D721Med (cell line): Measurements from ENCODE around the gene RHBDL2.

Source experiments
- DNase-seq: peaks from one replicate; pipeline ENCODE4 v3.0.0; 2011; ENCODE audit warnings: low spot score; ENCODE audit not compliant: insufficient read length
- FAIRE-seq: peaks from 2 replicates; lab custom pipeline; 2011; peaks lifted over from hg19 to GRCh38; lab: Jason Lieb, UNC
- CTCF ChIP-seq: IDR thresholded peaks from 2 replicates; pipeline ENCODE4 v1.5.1; 2012; ENCODE audit warnings: mild to moderate bottlenecking, control low read depth; ENCODE audit not compliant: insufficient read depth; ENCODE audit errors: missing control alignments

The RHBDL2 gene

GRCh38 chr1:38929054-38929453 is 12.6 kb downstream of the RHBDL2 start:
- FAIRE-seq (no peak), DNase-seq (no peak)
- TF ChIP-seq CTCF, result no peak

DNA sequence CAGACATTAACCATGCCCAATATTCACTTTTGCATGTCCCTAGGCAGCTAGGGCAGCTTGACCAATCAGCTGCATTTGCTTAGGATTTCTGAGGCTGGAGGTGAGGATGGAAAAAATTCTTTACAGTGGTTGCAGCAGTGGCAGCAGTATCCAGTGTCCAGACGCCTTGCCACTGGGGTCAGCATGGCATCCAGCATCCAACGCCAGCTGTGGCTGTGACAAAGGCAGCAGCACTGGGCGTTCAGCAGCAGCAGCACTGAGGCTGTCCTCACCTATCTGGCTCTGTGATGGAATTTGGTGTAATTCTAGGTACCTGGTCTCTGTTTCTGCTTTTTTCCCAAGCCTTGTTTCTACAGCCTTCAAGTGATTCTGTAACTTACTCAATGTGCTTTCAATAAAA is 15.5 kb downstream of the RHBDL2 start:
- no peak for DNase-seq
- no peak for FAIRE-seq
- TF ChIP-seq CTCF, result no peak

DNA sequence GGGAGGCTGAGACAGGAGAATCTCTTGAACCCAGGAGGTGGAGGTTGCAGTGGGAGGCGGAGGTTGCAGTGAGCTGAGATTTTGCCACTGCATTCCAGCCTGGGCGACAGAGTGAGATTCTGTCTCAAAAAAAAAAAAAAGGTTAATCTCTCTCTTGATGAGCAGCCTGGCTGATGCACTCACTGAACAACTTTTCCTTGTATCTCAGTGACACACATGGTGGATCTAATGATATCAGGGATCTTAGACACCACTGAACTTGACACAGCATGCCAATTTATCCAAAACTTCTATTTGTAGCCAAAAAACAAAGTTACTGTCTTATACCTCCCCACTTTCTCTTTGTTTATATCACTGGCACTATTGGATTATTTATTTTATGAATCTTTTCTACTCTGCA is 16.2 kb downstream of the RHBDL2 start:
- FAIRE-seq (no peak), DNase-seq (no peak)
- TF ChIP-seq CTCF, result no peak

DNA sequence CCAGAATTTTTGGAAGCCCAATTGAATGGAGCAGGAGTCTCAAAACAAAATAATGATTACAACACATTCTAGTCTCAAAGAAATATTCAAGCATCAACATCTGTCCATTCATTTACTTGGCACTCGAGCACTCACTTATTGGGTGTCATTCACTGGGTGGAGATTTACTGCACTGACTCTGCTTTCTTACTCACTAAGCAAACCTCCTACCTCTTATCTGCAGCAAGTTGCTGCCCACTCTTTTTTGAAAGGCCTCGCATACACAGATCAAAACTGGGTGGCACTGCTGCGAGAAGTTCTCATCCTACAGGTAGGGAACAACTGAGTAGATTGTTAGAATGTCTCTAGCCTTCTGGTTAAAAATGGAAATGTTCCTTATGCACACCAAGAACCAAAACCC is 18.0 kb downstream of the RHBDL2 start:
- no peak for TF ChIP-seq CTCF
- DNase-seq (no peak), FAIRE-seq (no peak)

- TF ChIP-seq CTCF, result peak; percentile 27
- DNase-seq (no peak), FAIRE-seq (no peak)
These were observed 22.5 kb downstream of the RHBDL2 start for GRCh38 chr1:38919130-38919529.

GRCh38 chr1:38918568-38918967 is 23.1 kb downstream of the RHBDL2 start:
- no peak for TF ChIP-seq CTCF
- no peak for FAIRE-seq
- DNase-seq, result no peak

- FAIRE-seq (no peak), DNase-seq (no peak)
- no peak for TF ChIP-seq CTCF
These were observed 23.9 kb downstream of the RHBDL2 start for GRCh38 chr1:38917772-38918171.
